Tibial nerve (tissue), 4 donors: ENCODE data around the gene CTSL. TPM values are rescaled to one million over a fixed set of nuclear protein-coding genes. Genes with fewer than 3 reads are reported as not detected.

ENCODE experiments used
- DNase-seq, 2 donors: peaks; one replicate each; pipeline ENCODE4 v3.0.0-alpha.2; 2019; ENCODE audit warnings: low spot score in 2 of 2
- H3K27ac ChIP-seq, 4 donors: fragments of 200-600 bp; sonication (generic) in 3 of 4; one replicate each; pipeline ENCODE4 v1.5.1; 2017 to 2019; ENCODE audit warnings: mild to moderate bottlenecking in 1 of 4
- H3K27me3 ChIP-seq, 2 donors: fragments of 200-600 bp; sonication (generic) in 1 of 2; one replicate each; pipeline versions ENCODE4 v1.5.1 to v1.6.0; 2017 to 2019
- H3K36me3 ChIP-seq, 3 donors: fragments of 200-600 bp; sonication (generic); one replicate each; pipeline ENCODE4 v1.5.1; 2018 to 2019
- H3K4me1 ChIP-seq, 4 donors: fragments of 200-600 bp; sonication (generic) in 3 of 4; one replicate each; pipeline ENCODE4 v1.5.1; 2017 to 2019
- H3K4me3 ChIP-seq, 4 donors: fragments of 200-600 bp; sonication (generic) in 3 of 4; one replicate each; pipeline ENCODE4 v1.5.1; 2017 to 2019; ENCODE audit warnings: mild to moderate bottlenecking in 1 of 4, moderate library complexity in 1 of 4
- H3K9me3 ChIP-seq, 4 donors: fragments of 200-600 bp; sonication (generic) in 3 of 4; one replicate each; pipeline ENCODE4 v1.5.1; 2017 to 2019
- CTCF ChIP-seq, 5 experiments: fragments of 200-600 bp in 3 of 5; fragments of 450-650 bp in 2 of 5; sonication (generic) in 3 of 5; IDR thresholded peaks; one replicate each; pipeline ENCODE4 v1.5.1; 2016 to 2019; ENCODE audit warnings: antibody characterized with exemption in 5 of 5, mild to moderate bottlenecking in 3 of 5, moderate library complexity in 2 of 5
- EP300 ChIP-seq, 2 donors: sonication (generic); formaldehyde crosslinking; IDR thresholded peaks; one replicate each; pipeline ENCODE4 v1.6.1; 2017; ENCODE audit warnings: antibody characterized with exemption in 2 of 2, mild to moderate bottlenecking in 1 of 2
- POLR2A ChIP-seq, 2 donors: fragments of 450-650 bp; IDR thresholded peaks; one replicate each; pipeline ENCODE4 v1.6.1; 2017; ENCODE audit warnings: antibody characterized with exemption in 2 of 2, mild to moderate bottlenecking in 2 of 2, moderate library complexity in 2 of 2
- WGBS, 2 donors: methylation state at CpG; one replicate each; pipeline ENCODE4 v1.1.5; 2018; 5-methylcytosine and 5-hydroxymethylcytosine counted together
- total RNA-seq, 4 donors: library from RNA; depleted of rRNA; stranded (reverse); fragments of >200 nt; gene quantifications; one replicate each; pipeline ENCODE4 v1.1.0, GENCODE V29; 2016

CTSL gene
- total RNA-seq, 4 donors from 2014 or later: 77.7 to 181 (median 100) TPM

- TF ChIP-seq EP300 (IDR thresholded peaks at IDR 0.05) (no peak), POLR2A (IDR thresholded peaks at IDR 0.05) (no peak), CTCF (IDR thresholded peaks at IDR 0.05) (no peak)
- H3K4me3 ChIP-seq: no peak overlapping the region
- peaks cover 0 to 26% (median 14%) of the 10 kb centered on the region in 4 donors for H3K4me1 ChIP-seq
- WGBS, 2 donors: 89 to 100% methylated on average over 1 of the region's 1 CpG
- no peak for DNase-seq
- no peaks in the 10 kb centered on the region for H3K36me3 ChIP-seq
- no peaks in the 10 kb centered on the region for H3K27me3 ChIP-seq
- H3K9me3 ChIP-seq: no peaks in the 10 kb centered on the region
- H3K27ac ChIP-seq: no peak overlapping the region
Observed at GRCh38 chr9:87717456-87717855, 8.5 kb upstream of the CTSL start.

GRCh38 chr9:87718231-87718630, 7.7 kb upstream of the CTSL start:
- TF ChIP-seq POLR2A (IDR thresholded peaks at IDR 0.05) (no peak), EP300 (IDR thresholded peaks at IDR 0.05) (no peak)
- no peak for DNase-seq
- Histone ChIP-seq H3K27me3 (no peaks in the 10 kb centered on the region), H3K36me3 (no peaks in the 10 kb centered on the region), H3K4me1 (peaks cover 0 to 24% (median 12%) of the 10 kb centered on the region in 4 donors), H3K4me3 (no peak overlapping the region), H3K9me3 (no peaks in the 10 kb centered on the region), H3K27ac (no peak overlapping the region)
- whole genome bisulfite sequencing, 2 donors: 95% methylated on average over 3 of the region's 3 CpGs

- no peaks in the 10 kb centered on the region for H3K27me3 ChIP-seq
- no peaks in the 10 kb centered on the region for H3K9me3 ChIP-seq
- DNase-seq: no peak
- peaks cover 0 to 17% (median 9%) of the 10 kb centered on the region in 4 donors for H3K4me1 ChIP-seq
- no peak overlapping the region for H3K4me3 ChIP-seq
- no peak overlapping the region for H3K27ac ChIP-seq
- H3K36me3 ChIP-seq: no peaks in the 10 kb centered on the region
- 79 to 81% methylated on average over 6 of the region's 6 CpGs for WGBS, 2 donors
- TF ChIP-seq EP300 (IDR thresholded peaks at IDR 0.05) (no peak), CTCF (IDR thresholded peaks at IDR 0.05) (no peak), POLR2A (IDR thresholded peaks at IDR 0.05) (no peak)
Observed at GRCh38 chr9:87718852-87719612, 6.9 kb upstream of the CTSL start.

- Histone ChIP-seq H3K27me3 (no peaks in the 10 kb centered on the region), H3K4me3 (no peak overlapping the region), H3K9me3 (no peaks in the 10 kb centered on the region), H3K27ac (no peak overlapping the region), H3K4me1 (peaks cover 0 to 8% (median 2%) of the 10 kb centered on the region in 4 donors), H3K36me3 (no peaks in the 10 kb centered on the region)
- no peak for DNase-seq
- 95 to 96% methylated on average over 2 of the region's 2 CpGs for WGBS, 2 donors
- TF ChIP-seq EP300 (IDR thresholded peaks at IDR 0.05) (no peak), CTCF (IDR thresholded peaks at IDR 0.05) (no peak), POLR2A (IDR thresholded peaks at IDR 0.05) (no peak)
Observed at GRCh38 chr9:87720173-87720572, 5.7 kb upstream of the CTSL start.

DNA sequence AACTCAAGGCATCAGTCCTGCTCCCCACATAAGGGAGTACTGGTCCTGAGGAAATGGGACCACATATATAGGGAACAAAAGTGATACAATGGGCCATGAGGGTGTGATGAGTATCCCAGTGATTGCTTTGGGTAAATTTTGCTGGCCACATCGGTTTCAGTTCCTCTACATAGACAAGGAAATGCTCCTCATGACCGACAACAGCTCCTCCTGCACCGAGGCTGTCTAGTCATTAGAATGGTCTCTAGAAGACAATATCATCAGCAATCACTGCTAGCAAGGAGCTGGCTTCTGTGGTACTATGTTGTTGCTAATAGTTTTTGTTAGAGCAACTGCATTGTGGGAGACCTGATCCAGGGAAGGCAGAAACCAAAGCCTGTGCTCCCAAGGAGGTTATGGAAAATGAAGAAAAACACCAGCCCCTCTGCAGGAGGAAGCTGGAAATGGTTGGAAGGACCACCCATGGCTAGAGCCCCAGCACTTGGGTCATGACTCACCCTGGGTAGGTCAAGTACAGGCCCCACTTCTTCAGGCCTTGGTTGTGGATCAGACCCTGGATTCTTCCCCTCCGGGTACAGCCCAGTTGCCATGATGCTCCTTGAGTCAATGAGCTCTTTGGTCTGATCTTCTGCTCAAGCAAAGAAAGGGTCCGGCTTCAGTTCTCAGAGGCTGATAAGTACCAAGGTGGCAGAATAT, 3.4 kb upstream of the CTSL start:
- Histone ChIP-seq H3K27ac (peak overlapping the region in 1 of 4 donors; percentile 23), H3K4me1 (peaks cover 0 to 17% (median 11%) of the 10 kb centered on the region in 4 donors), H3K27me3 (no peaks in the 10 kb centered on the region), H3K9me3 (no peaks in the 10 kb centered on the region), H3K4me3 (no peak overlapping the region), H3K36me3 (peaks cover 0 to 3% (median 0%) of the 10 kb centered on the region in 3 donors)
- TF ChIP-seq EP300 (IDR thresholded peaks at IDR 0.05) (peak in 1 of 2 donors; percentile 77), CTCF (IDR thresholded peaks at IDR 0.05) (no peak), POLR2A (IDR thresholded peaks at IDR 0.05) (no peak)
- 87 to 90% methylated on average over 5 of the region's 5 CpGs for WGBS, 2 donors
- peak in 1 of 2 donors; percentile 44 for DNase-seq
